K562 (cell line): ENCODE results near the gene CAMK2N1. TPM values are rescaled to one million over a fixed set of nuclear protein-coding genes. Genes with fewer than 3 reads are reported as not detected.
A peak's percentile ranks its signal among the peaks of the same experiment; 100 is the strongest.

ENCODE experiments used
- FOXK2 ChIP-seq, 2 experiments: fragments of 450-650 bp; IDR thresholded peaks in 1 of 2; conservative IDR thresholded peaks in 1 of 2; 2 replicates each; pipeline ENCODE4 v1.6.1; 2016; ENCODE audit warnings: low read depth in 2 of 2, mild to moderate bottlenecking in 1 of 2
- ILF3 ChIP-seq: fragments of 450-650 bp; IDR thresholded peaks from 2 replicates; pipeline ENCODE4 v1.6.1; 2018; ENCODE audit warnings: antibody characterized with exemption, mild to moderate bottlenecking, moderate library complexity, borderline replicate concordance
- JUND ChIP-seq, 2 experiments: IDR thresholded peaks; 2 replicates in 1 of 2; 3 replicates in 1 of 2; pipeline ENCODE4 v1.6.1; 2011; ENCODE audit warnings: borderline replicate concordance in 2 of 2, low read depth in 2 of 2, low read length in 2 of 2, improper control_type of control experiment in 1 of 2, missing biosample characterization in 1 of 2, missing genetic modification characterization in 1 of 2, missing genetic modification reagents in 1 of 2
- KAT8 ChIP-seq: fragments of 450-650 bp; IDR thresholded peaks from 2 replicates; pipeline ENCODE4 v1.6.1; 2016; ENCODE audit warnings: low read depth, mild to moderate bottlenecking
- LCOR ChIP-seq: sonication (generic); formaldehyde crosslinking; IDR thresholded peaks from 2 replicates; pipeline ENCODE4 v1.8.0; 2022; ENCODE audit warnings: mild to moderate bottlenecking, missing genetic modification reagents
- MYC ChIP-seq, 2 experiments: fragments of 250-450 bp in 1 of 2; sonication (Bioruptor Pico) in 1 of 2; IDR thresholded peaks; 2 replicates each; pipeline versions ENCODE4 v1.5.1 to v1.6.1; 2012 to 2021; ENCODE audit warnings: low read depth in 2 of 2, borderline replicate concordance in 1 of 2, improper control_type of control experiment in 1 of 2, low read length in 1 of 2, mild to moderate bottlenecking in 1 of 2, moderate library complexity in 1 of 2
- NCOA4 ChIP-seq: fragments of 450-650 bp; IDR thresholded peaks from 2 replicates; pipeline ENCODE4 v1.6.1; 2018; ENCODE audit warnings: mild to moderate bottlenecking; ENCODE audit not compliant: partially characterized antibody
- RBM22 ChIP-seq: fragments of 200-400 bp; formaldehyde crosslinking; IDR thresholded peaks from 2 replicates; pipeline ENCODE4 v1.6.1; 2018; ENCODE audit warnings: low read length, low read depth; ENCODE audit not compliant: poor library complexity, severe bottlenecking
- SETDB1 ChIP-seq: IDR thresholded peaks from one replicate; pipeline ENCODE4 v1.6.1; 2012; ENCODE audit warnings: low read length, control low read depth, inconsistent platforms
- SMARCA5 ChIP-seq: fragments of 450-650 bp; IDR thresholded peaks from 2 replicates; pipeline ENCODE4 v1.6.1; 2016
- TCF3 ChIP-seq: sonication (generic); formaldehyde crosslinking; IDR thresholded peaks from 2 replicates; pipeline ENCODE4 v1.4.0; 2020; ENCODE audit warnings: mild to moderate bottlenecking, missing genetic modification reagents
- TCF7L2 ChIP-seq: fragments of 150-350 bp; IDR thresholded peaks from 2 replicates; pipeline ENCODE4 v1.6.1; 2016; ENCODE audit warnings: low read depth, mild to moderate bottlenecking, low read length, moderate library complexity
- ZNF174 ChIP-seq: fragments of 250-450 bp; sonication (Bioruptor Pico); IDR thresholded peaks from 2 replicates; pipeline ENCODE4 v1.4.0; 2020; ENCODE audit warnings: mild to moderate bottlenecking
- ZNF57 ChIP-seq: fragments of 450-650 bp; formaldehyde crosslinking; IDR thresholded peaks from 2 replicates; pipeline ENCODE4 v1.4.0; 2020; ENCODE audit warnings: mild to moderate bottlenecking, moderate library complexity
- polyA plus RNA-seq, 8 experiments: library from polyadenylated mRNA; depleted of rRNA in 4 of 8; stranded (reverse) in 5 of 8; unstranded in 3 of 8; fragments of >200 nt; fragmentation: Nextera tagmentation in 2 of 8; fragmentation: Illumina TruSeq in 1 of 8; extraction: Ambion mirVana in 2 of 8; extraction: Trizol in 1 of 8; gene quantifications; 2 replicates each; pipeline versions ENCODE4 v1.2.1 to v1.2.3, GENCODE V29; 2011 to 2014; ENCODE audit warnings: inconsistent platforms in 1 of 8, missing spikeins in 1 of 8
- total RNA-seq, 7 experiments: library from RNA; depleted of rRNA in 6 of 7; stranded (reverse); fragments of >200 nt in 6 of 7; fragmentation: Illumina TruSeq in 2 of 7; extraction: Trizol in 2 of 7; gene quantifications; 2 replicates each; pipeline versions ENCODE4 v1.2.1 to v1.2.3, GENCODE V29; 2011 to 2021; ENCODE audit warnings: low replicate concordance in 1 of 7
- TF ChIP-seq, protein P1 (sequence below), 2 experiments: fragments of 200-800 bp in 1 of 2; sonication (Bioruptor generic) in 1 of 2; sonication (generic) in 1 of 2; formaldehyde crosslinking in 1 of 2; IDR thresholded peaks in 1 of 2; conservative IDR thresholded peaks in 1 of 2; 2 replicates each; pipeline versions ENCODE4 v1.5.0 to v1.6.1; 2016 to 2020; ENCODE audit warnings: missing compliant biosample characterization in 1 of 2, missing genetic modification characterization in 1 of 2, missing genetic modification reagents in 1 of 2
- TF ChIP-seq, protein P2 (sequence below): fragments of 250-450 bp; sonication (Bioruptor Pico); IDR thresholded peaks from 2 replicates; pipeline ENCODE4 v1.8.0; 2021; ENCODE audit warnings: moderate library complexity, mild to moderate bottlenecking, inconsistent platforms
- TF ChIP-seq, protein P3 (sequence below): fragments of 250-450 bp; sonication (Bioruptor Pico); IDR thresholded peaks from 2 replicates; pipeline ENCODE4 v1.5.0; 2021
- TF ChIP-seq, protein P4 (sequence below): fragments of 250-450 bp; sonication (Bioruptor Pico); IDR thresholded peaks from 2 replicates; pipeline ENCODE4 v1.8.0; 2021; ENCODE audit warnings: mild to moderate bottlenecking, moderate library complexity

Gene CAMK2N1
- total and polyA plus RNA-seq, 9 of the 15 experiments (the other 6 are each of a cell fraction or from before 2014, with no cell fraction given) = 0.09 to 1.4 (median 0.34) TPM

DNA sequence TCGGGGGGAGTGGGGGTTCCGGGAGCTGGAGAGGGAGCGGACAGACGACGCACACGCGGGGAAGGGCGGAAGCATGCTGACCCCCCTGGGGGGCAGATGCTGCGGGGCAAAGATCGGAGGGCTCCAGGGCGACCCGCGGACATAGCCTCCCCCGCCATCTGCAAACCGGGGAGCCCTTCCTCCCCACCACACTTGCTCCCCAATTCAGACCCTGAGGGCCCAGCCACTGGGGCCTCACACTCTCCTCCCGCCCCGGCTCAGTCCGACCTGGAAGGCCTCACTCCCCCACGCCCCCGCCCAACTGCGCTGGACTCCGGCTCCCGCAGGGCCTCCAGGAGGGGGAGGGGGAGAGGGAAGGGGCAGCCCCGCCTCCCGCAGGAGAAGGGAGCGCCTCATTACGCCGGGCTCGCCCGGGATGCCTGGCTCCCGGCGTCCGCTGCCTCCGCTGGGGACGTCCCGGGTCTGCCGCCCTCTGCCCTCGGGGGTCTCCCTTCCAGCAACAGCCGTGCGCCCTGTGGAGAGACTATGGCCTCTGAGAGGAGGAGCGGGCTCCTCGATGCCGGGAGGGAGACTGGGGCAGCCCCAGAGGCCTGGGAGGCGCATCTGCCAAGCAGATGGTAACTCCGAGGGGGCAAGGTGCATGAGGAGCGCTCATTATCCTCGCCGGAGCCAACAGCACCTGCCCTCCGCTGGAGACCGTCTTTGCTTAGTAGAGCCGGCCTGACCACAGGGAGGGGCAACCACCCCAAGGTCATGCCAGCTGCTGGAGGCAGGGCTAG lies 636 bp upstream of the CAMK2N1 start (continued):
- TF ChIP-seq, protein P1, sequence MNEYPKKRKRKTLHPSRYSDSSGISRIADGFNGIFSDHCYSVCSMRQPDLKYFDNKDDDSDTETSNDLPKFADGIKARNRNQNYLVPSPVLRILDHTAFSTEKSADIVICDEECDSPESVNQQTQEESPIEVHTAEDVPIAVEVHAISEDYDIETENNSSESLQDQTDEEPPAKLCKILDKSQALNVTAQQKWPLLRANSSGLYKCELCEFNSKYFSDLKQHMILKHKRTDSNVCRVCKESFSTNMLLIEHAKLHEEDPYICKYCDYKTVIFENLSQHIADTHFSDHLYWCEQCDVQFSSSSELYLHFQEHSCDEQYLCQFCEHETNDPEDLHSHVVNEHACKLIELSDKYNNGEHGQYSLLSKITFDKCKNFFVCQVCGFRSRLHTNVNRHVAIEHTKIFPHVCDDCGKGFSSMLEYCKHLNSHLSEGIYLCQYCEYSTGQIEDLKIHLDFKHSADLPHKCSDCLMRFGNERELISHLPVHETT (CRISPR knock-in tag; conservative IDR thresholded peaks at IDR 0.05 in 1 of 2, IDR thresholded peaks at IDR 0.05 in 1 of 2) = no peak
- TF ChIP-seq LCOR (no peak), RBM22 (no peak), NCOA4 (no peak), JUND (IDR thresholded peaks at IDR 0.05; ENCODE audit: borderline replicate concordance, low read depth, low read length) (no peak), JUND (tag; IDR thresholded peaks at IDR 0.05; ENCODE audit: borderline replicate concordance, low read depth, low read length) (no peak), FOXK2 (conservative IDR thresholded peaks at IDR 0.05 in 1 of 2, IDR thresholded peaks at IDR 0.05 in 1 of 2; ENCODE audit: low read depth in 2 of 2) (no peak), SETDB1 (no peak), ZNF57 (CRISPR knock-in tag) (no peak), TCF3 (CRISPR knock-in tag) (no peak), KAT8 (no peak), ZNF174 (no peak), SMARCA5 (no peak), TCF7L2 (no peak), ILF3 (no peak), MYC (IDR thresholded peaks at IDR 0.05; ENCODE audit: low read depth, low read length) (no peak), MYC (CRISPR knock-in tag; IDR thresholded peaks at IDR 0.05; ENCODE audit: borderline replicate concordance, low read depth) (peak; percentile 57; the same call in 1 of the 2 replicates)
- TF ChIP-seq, protein P2, sequence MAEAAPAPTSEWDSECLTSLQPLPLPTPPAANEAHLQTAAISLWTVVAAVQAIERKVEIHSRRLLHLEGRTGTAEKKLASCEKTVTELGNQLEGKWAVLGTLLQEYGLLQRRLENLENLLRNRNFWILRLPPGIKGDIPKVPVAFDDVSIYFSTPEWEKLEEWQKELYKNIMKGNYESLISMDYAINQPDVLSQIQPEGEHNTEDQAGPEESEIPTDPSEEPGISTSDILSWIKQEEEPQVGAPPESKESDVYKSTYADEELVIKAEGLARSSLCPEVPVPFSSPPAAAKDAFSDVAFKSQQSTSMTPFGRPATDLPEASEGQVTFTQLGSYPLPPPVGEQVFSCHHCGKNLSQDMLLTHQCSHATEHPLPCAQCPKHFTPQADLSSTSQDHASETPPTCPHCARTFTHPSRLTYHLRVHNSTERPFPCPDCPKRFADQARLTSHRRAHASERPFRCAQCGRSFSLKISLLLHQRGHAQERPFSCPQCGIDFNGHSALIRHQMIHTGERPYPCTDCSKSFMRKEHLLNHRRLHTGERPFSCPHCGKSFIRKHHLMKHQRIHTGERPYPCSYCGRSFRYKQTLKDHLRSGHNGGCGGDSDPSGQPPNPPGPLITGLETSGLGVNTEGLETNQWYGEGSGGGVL = no peak
- TF ChIP-seq, protein P3, sequence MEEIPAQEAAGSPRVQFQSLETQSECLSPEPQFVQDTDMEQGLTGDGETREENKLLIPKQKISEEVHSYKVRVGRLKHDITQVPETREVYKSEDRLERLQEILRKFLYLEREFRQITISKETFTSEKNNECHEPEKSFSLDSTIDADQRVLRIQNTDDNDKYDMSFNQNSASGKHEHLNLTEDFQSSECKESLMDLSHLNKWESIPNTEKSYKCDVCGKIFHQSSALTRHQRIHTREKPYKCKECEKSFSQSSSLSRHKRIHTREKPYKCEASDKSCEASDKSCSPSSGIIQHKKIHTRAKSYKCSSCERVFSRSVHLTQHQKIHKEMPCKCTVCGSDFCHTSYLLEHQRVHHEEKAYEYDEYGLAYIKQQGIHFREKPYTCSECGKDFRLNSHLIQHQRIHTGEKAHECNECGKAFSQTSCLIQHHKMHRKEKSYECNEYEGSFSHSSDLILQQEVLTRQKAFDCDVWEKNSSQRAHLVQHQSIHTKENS = no peak
- TF ChIP-seq, protein P4, sequence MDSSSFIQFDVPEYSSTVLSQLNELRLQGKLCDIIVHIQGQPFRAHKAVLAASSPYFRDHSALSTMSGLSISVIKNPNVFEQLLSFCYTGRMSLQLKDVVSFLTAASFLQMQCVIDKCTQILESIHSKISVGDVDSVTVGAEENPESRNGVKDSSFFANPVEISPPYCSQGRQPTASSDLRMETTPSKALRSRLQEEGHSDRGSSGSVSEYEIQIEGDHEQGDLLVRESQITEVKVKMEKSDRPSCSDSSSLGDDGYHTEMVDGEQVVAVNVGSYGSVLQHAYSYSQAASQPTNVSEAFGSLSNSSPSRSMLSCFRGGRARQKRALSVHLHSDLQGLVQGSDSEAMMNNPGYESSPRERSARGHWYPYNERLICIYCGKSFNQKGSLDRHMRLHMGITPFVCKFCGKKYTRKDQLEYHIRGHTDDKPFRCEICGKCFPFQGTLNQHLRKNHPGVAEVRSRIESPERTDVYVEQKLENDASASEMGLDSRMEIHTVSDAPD (CRISPR knock-in tag) = no peak
